GM10248 (cell line): ENCODE data around the gene STRADB.
"Not testable (repeated sequence)": the region's sequence is repeated elsewhere in the genome, so short reads cannot be mapped to it uniquely, and the experiment has no call there.

Source experiments
- CTCF ChIA-PET: fragments of 300-600 bp; sonication (Branson Sonifier 250); formaldehyde crosslinking; extraction: SDS; loops from one replicate; lab custom pipeline; 2021; ENCODE audit warnings: antibody characterized with exemption; lab: Yijun Ruan, JAX
- POLR2A ChIA-PET: fragments of 350-650 bp; sonication (Branson Sonifier 250); formaldehyde crosslinking; extraction: SDS; loops from one replicate; lab custom pipeline; 2020; ENCODE audit warnings: antibody characterized with exemption; lab: Yijun Ruan, JAX
- DNase-seq: peaks from one replicate; pipeline ENCODE4 v3.0.0; 2012; ENCODE audit errors: extremely low spot score
- CTCF ChIP-seq: IDR thresholded peaks from 2 replicates; pipeline ENCODE4 v1.5.1; 2012; ENCODE audit warnings: mild to moderate bottlenecking, low read depth; ENCODE audit errors: extremely low read depth, missing control alignments, control extremely low read depth

The STRADB gene

GRCh38 chr2:201482543-201482942 lies 31.0 kb downstream of the STRADB start:
- CTCF ChIA-PET = no interaction called here
- DNase-seq = no peak
- POLR2A ChIA-PET = no interaction called here
- no peak for TF ChIP-seq CTCF

GRCh38 chr2:201483342-201483741 lies 31.8 kb downstream of the STRADB start:
- no peak for DNase-seq
- POLR2A ChIA-PET = no interaction called here
- no peak for TF ChIP-seq CTCF
- CTCF ChIA-PET = interaction anchor here (0.8 kb wide), 1 partner anchor 9 kb away, joined by 3 read pairs; no protein-coding TSS in a partner anchor

GRCh38 chr2:201483758-201484157 lies 32.2 kb downstream of the STRADB start:
- DNase-seq, POLR2A ChIA-PET: not testable (repeated sequence)
- CTCF ChIA-PET = interaction anchor here (0.8 kb wide), 1 partner anchor 8 kb away, joined by 3 read pairs; no protein-coding TSS in a partner anchor

GRCh38 chr2:201484805-201485204 lies 33.3 kb downstream of the STRADB start:
- no peak for TF ChIP-seq CTCF
- ChIA-PET CTCF (interaction anchor here (1.0 kb wide), 1 partner anchor 14 kb away, joined by 3 read pairs; no protein-coding TSS in a partner anchor), POLR2A (no interaction called here)
- no peak for DNase-seq

GRCh38 chr2:201490291-201490690 lies 38.8 kb downstream of the STRADB start:
- no peak for DNase-seq
- ChIA-PET POLR2A (no interaction called here), CTCF (no interaction called here)
- TF ChIP-seq CTCF = no peak

- TF ChIP-seq CTCF = no peak
- CTCF ChIA-PET = interaction anchor here (1.6 kb wide), 1 partner anchor 102 kb away, joined by 3 read pairs; no protein-coding TSS in a partner anchor
- POLR2A ChIA-PET = no interaction called here
- no peak for DNase-seq
Measured at GRCh38 chr2:201496785-201497184, 45.2 kb downstream of the STRADB start.

- no peak for DNase-seq
- ChIA-PET POLR2A (no interaction called here), CTCF (no interaction called here)
- no peak for TF ChIP-seq CTCF
Measured at GRCh38 chr2:201500534-201500933, 49.0 kb downstream of the STRADB start.
